RWPE1 (cell line): ENCODE results near the gene GPR107.

Experiments
- CTCF ChIA-PET: fragments of 350-600 bp; sonication (Branson Sonifier 250); formaldehyde crosslinking; extraction: SDS; loops from one replicate; lab custom pipeline; 2021; lab: Yijun Ruan, JAX
- POLR2A ChIA-PET: fragments of 400-600 bp; formaldehyde crosslinking; extraction: SDS; loops from one replicate; lab custom pipeline; 2020; ENCODE audit warnings: antibody characterized with exemption; ENCODE audit not compliant: low non-redundant PET; lab: Yijun Ruan, JAX
- DNase-seq: peaks from one replicate; pipeline ENCODE4 v3.0.0; 2012; ENCODE audit warnings: low spot score
- H3K27ac ChIP-seq: fragments of 450-650 bp; 2 replicates; pipeline ENCODE4 v1.5.1; 2017
- CTCF ChIP-seq: fragments of 450-650 bp; conservative IDR thresholded peaks from 2 replicates; pipeline ENCODE4 v1.5.1; 2017; ENCODE audit warnings: low read depth, mild to moderate bottlenecking

The GPR107 gene

GRCh38 chr9:130022566-130023143, 31.1 kb upstream of the GPR107 start:
- TF ChIP-seq CTCF: no peak
- POLR2A ChIA-PET: no interaction called here
- no peak overlapping the region for H3K27ac ChIP-seq
- CTCF ChIA-PET: no interaction called here
- DNase-seq: no peak

- H3K27ac ChIP-seq: no peak overlapping the region
- CTCF ChIA-PET: no interaction called here
- no peak for TF ChIP-seq CTCF
- POLR2A ChIA-PET: no interaction called here
- DNase-seq: no peak
Measured at GRCh38 chr9:130023144-130023787, 30.4 kb upstream of the GPR107 start.

GRCh38 chr9:130023994-130024596, 29.6 kb upstream of the GPR107 start:
- POLR2A ChIA-PET: interaction anchor here (0.7 kb wide), 1 partner anchor 31 kb away, joined by 3 read pairs; no protein-coding TSS in a partner anchor
- TF ChIP-seq CTCF: no peak
- no peak overlapping the region for H3K27ac ChIP-seq

GRCh38 chr9:130024597-130024994, 29.1 kb upstream of the GPR107 start:
- no peak for TF ChIP-seq CTCF
- ChIA-PET POLR2A (interaction anchor here (0.7 kb wide), 1 partner anchor 32 kb away, joined by 3 read pairs; no protein-coding TSS in a partner anchor), CTCF (interaction anchor here (0.6 kb wide), 1 partner anchor 32 kb away, joined by 5 read pairs; no protein-coding TSS in a partner anchor)
- peak; percentile 62 for DNase-seq
- no peak overlapping the region for H3K27ac ChIP-seq

More at GRCh38 chr9:130023994-130024596, 29.6 kb upstream of the GPR107 start:
- no peak for DNase-seq
- CTCF ChIA-PET: interaction anchor here (0.6 kb wide), 1 partner anchor 32 kb away, joined by 5 read pairs; no protein-coding TSS in a partner anchor

- no peak for DNase-seq
- ChIA-PET POLR2A (no interaction called here), CTCF (interaction anchor here (0.5 to 0.8 kb wide), 3 partner anchors 12 to 1162 kb away, joined by 3 to 6 read pairs (median 3); no protein-coding TSS in a partner anchor)
- no peak for TF ChIP-seq CTCF
- H3K27ac ChIP-seq: no peak overlapping the region
Measured at GRCh38 chr9:130026583-130027340, 26.9 kb upstream of the GPR107 start.
